ENCODE measurements around the gene PHF2.
"Not testable (repeated sequence)": the region's sequence is repeated elsewhere in the genome, so short reads cannot be mapped to it uniquely, and the experiment has no call there.

Gene PHF2

GRCh38 chr9:93665637-93666438 is 89.5 kb downstream of the PHF2 start:
- no peak overlapping the region for H3K27ac Mint-ChIP-seq
- H3K36me3 Mint-ChIP-seq: peaks cover 4% of the 10 kb centered on the region
- H3K9me3 Mint-ChIP-seq: no peaks in the 10 kb centered on the region
- no peak overlapping the region for H3K4me3 Mint-ChIP-seq
- H3K4me1 Mint-ChIP-seq: no peaks in the 10 kb centered on the region
- H3K27me3 Mint-ChIP-seq: no peaks in the 10 kb centered on the region

- H3K9me3 Mint-ChIP-seq, H3K27me3 Mint-ChIP-seq, H3K36me3 Mint-ChIP-seq, H3K4me1 Mint-ChIP-seq, H3K27ac Mint-ChIP-seq, H3K4me3 Mint-ChIP-seq: not testable (repeated sequence)
These were observed 90.0 kb downstream of the PHF2 start for GRCh38 chr9:93666439-93666784.

- Mint-ChIP-seq H3K4me1 (no peaks in the 10 kb centered on the region), H3K27ac (no peak overlapping the region), H3K27me3 (no peaks in the 10 kb centered on the region), H3K36me3 (peaks cover 4% of the 10 kb centered on the region), H3K4me3 (no peak overlapping the region), H3K9me3 (no peaks in the 10 kb centered on the region)
These were observed 90.6 kb downstream of the PHF2 start for GRCh38 chr9:93667006-93667405.

- Mint-ChIP-seq H3K4me1 (no peaks in the 10 kb centered on the region), H3K27ac (no peak overlapping the region), H3K9me3 (no peaks in the 10 kb centered on the region), H3K4me3 (no peak overlapping the region), H3K27me3 (no peaks in the 10 kb centered on the region), H3K36me3 (peaks cover 4% of the 10 kb centered on the region)
These were observed 91.2 kb downstream of the PHF2 start for GRCh38 chr9:93667627-93668026.

GRCh38 chr9:93668261-93668871 is 92.0 kb downstream of the PHF2 start:
- Mint-ChIP-seq H3K27ac (no peak overlapping the region), H3K36me3 (peaks cover 4% of the 10 kb centered on the region), H3K4me3 (no peak overlapping the region)

GRCh38 chr9:93669116-93669957 is 93.0 kb downstream of the PHF2 start:
- Mint-ChIP-seq H3K27me3 (no peaks in the 10 kb centered on the region), H3K4me3 (no peak overlapping the region), H3K36me3 (peaks cover 5% of the 10 kb centered on the region), H3K27ac (peak overlapping the region; percentile 59), H3K9me3 (no peaks in the 10 kb centered on the region), H3K4me1 (no peaks in the 10 kb centered on the region)

More at GRCh38 chr9:93668261-93668871, 92.0 kb downstream of the PHF2 start:
- H3K27me3 Mint-ChIP-seq: no peaks in the 10 kb centered on the region
- H3K4me1 Mint-ChIP-seq: no peaks in the 10 kb centered on the region
- no peaks in the 10 kb centered on the region for H3K9me3 Mint-ChIP-seq

- H3K27me3 Mint-ChIP-seq: no peaks in the 10 kb centered on the region
- no peaks in the 10 kb centered on the region for H3K9me3 Mint-ChIP-seq
- peak overlapping the region; percentile 59 for H3K27ac Mint-ChIP-seq
These were observed 93.5 kb downstream of the PHF2 start for GRCh38 chr9:93669958-93670207.

GRCh38 chr9:93670208-93671019 is 94.0 kb downstream of the PHF2 start:
- H3K4me3 Mint-ChIP-seq: no peak overlapping the region
- H3K9me3 Mint-ChIP-seq: no peaks in the 10 kb centered on the region

More at GRCh38 chr9:93669958-93670207, 93.5 kb downstream of the PHF2 start:
- no peak overlapping the region for H3K4me3 Mint-ChIP-seq
- H3K36me3 Mint-ChIP-seq: peaks cover 7% of the 10 kb centered on the region
- no peaks in the 10 kb centered on the region for H3K4me1 Mint-ChIP-seq

GRCh38 chr9:93671020-93671338 is 94.6 kb downstream of the PHF2 start:
- Mint-ChIP-seq H3K27ac (no peak overlapping the region), H3K36me3 (peaks cover 7% of the 10 kb centered on the region), H3K4me3 (no peak overlapping the region)

More at GRCh38 chr9:93670208-93671019, 94.0 kb downstream of the PHF2 start:
- Mint-ChIP-seq H3K27me3 (no peaks in the 10 kb centered on the region), H3K27ac (no peak overlapping the region), H3K4me1 (no peaks in the 10 kb centered on the region), H3K36me3 (peaks cover 7% of the 10 kb centered on the region)

GRCh38 chr9:93672330-93673020 is 96.1 kb downstream of the PHF2 start:
- not testable (repeated sequence) for H3K36me3 Mint-ChIP-seq, H3K4me1 Mint-ChIP-seq, H3K27ac Mint-ChIP-seq, H3K4me3 Mint-ChIP-seq, H3K27me3 Mint-ChIP-seq, H3K9me3 Mint-ChIP-seq

More at GRCh38 chr9:93671020-93671338, 94.6 kb downstream of the PHF2 start:
- no peaks in the 10 kb centered on the region for H3K4me1 Mint-ChIP-seq
- H3K27me3 Mint-ChIP-seq: no peaks in the 10 kb centered on the region
- no peaks in the 10 kb centered on the region for H3K9me3 Mint-ChIP-seq

GRCh38 chr9:93673021-93673838 is 96.8 kb downstream of the PHF2 start:
- H3K36me3 Mint-ChIP-seq: peaks cover 8% of the 10 kb centered on the region

GRCh38 chr9:93673839-93674334 is 97.5 kb downstream of the PHF2 start:
- Mint-ChIP-seq H3K4me1 (no peaks in the 10 kb centered on the region), H3K4me3 (no peak overlapping the region), H3K9me3 (no peaks in the 10 kb centered on the region), H3K36me3 (peaks cover 8% of the 10 kb centered on the region), H3K27me3 (no peaks in the 10 kb centered on the region), H3K27ac (no peak overlapping the region)

More at GRCh38 chr9:93673021-93673838, 96.8 kb downstream of the PHF2 start:
- H3K9me3 Mint-ChIP-seq: no peaks in the 10 kb centered on the region
- no peak overlapping the region for H3K27ac Mint-ChIP-seq
- H3K4me1 Mint-ChIP-seq: no peaks in the 10 kb centered on the region
- no peaks in the 10 kb centered on the region for H3K27me3 Mint-ChIP-seq
- H3K4me3 Mint-ChIP-seq: no peak overlapping the region

GRCh38 chr9:93674580-93675335 is 98.4 kb downstream of the PHF2 start:
- H3K27me3 Mint-ChIP-seq: no peaks in the 10 kb centered on the region
- H3K27ac Mint-ChIP-seq: no peak overlapping the region
- no peaks in the 10 kb centered on the region for H3K4me1 Mint-ChIP-seq
- peaks cover 6% of the 10 kb centered on the region for H3K36me3 Mint-ChIP-seq
- H3K4me3 Mint-ChIP-seq: no peak overlapping the region
- H3K9me3 Mint-ChIP-seq: no peaks in the 10 kb centered on the region
